ENCODE data around the gene RAD51B. TPM values are rescaled to one million over a fixed set of nuclear protein-coding genes. Genes with fewer than 3 reads are reported as not detected.
A peak's percentile ranks its signal among the peaks of the same experiment; 100 is the strongest.

Gene RAD51B
- total and polyA plus RNA-seq, 2 of the 13 experiments (the other 11 are each of a cell fraction or from before 2014, with no cell fraction given): 7.0 to 9.5 TPM

DNA sequence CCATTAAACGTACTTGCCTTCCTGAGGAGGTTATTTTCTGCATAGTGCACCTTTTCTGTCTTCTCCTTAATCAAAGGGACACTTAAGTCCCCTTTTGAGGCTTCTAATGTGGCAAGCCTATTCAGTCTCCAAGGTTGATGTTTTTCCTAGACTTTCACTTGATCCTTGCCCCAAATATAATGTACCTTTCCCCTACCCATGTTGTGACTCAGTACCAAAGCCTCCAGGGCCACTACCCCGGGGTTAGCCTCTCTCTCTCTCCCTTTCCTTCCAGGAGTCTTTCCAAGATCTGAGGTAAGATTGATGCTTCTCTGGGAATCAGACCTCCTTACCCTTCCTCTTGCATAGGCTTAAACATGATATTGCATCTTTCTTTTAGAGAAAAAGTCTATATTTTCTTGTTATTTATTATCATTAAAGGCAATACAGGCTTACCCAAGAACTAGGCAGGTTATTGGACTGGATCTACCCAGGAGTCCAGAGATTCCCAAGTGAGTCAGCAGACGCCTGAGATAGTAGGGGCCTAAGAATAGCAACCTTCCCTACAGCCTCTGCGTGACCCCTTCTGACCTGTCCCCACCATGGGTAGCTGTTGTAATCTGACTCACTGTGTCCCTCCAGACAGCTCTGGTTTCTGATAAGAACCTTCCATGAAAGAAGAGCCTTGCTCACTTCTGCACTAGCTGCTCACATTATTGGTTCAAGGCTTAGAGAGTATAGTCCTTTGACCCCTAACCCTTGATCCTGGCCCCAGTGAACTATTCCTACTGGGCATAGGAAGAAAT lies 800.4 kb downstream of the RAD51B start (continued):
- TF ChIP-seq KDM2A (CRISPR knock-in tag; IDR thresholded peaks at IDR 0.05; ENCODE audit: borderline replicate concordance, low read depth): no peak
- no peak for TF ChIP-seq ZBTB49 (CRISPR knock-in tag; IDR thresholded peaks at IDR 0.05; ENCODE audit: borderline replicate concordance)
- TF ChIP-seq ZBTB42 (CRISPR knock-in tag; IDR thresholded peaks at IDR 0.05): no peak
- TF ChIP-seq MEIS2 (CRISPR knock-in tag; IDR thresholded peaks at IDR 0.05): no peak
- TF ChIP-seq ZIK1 (CRISPR knock-in tag; IDR thresholded peaks at IDR 0.05; ENCODE audit: borderline replicate concordance, low read depth): no peak
- TF ChIP-seq HDAC6 (IDR thresholded peaks at IDR 0.05; ENCODE audit: low read depth, low read length): no peak
- TF ChIP-seq, protein P1, sequence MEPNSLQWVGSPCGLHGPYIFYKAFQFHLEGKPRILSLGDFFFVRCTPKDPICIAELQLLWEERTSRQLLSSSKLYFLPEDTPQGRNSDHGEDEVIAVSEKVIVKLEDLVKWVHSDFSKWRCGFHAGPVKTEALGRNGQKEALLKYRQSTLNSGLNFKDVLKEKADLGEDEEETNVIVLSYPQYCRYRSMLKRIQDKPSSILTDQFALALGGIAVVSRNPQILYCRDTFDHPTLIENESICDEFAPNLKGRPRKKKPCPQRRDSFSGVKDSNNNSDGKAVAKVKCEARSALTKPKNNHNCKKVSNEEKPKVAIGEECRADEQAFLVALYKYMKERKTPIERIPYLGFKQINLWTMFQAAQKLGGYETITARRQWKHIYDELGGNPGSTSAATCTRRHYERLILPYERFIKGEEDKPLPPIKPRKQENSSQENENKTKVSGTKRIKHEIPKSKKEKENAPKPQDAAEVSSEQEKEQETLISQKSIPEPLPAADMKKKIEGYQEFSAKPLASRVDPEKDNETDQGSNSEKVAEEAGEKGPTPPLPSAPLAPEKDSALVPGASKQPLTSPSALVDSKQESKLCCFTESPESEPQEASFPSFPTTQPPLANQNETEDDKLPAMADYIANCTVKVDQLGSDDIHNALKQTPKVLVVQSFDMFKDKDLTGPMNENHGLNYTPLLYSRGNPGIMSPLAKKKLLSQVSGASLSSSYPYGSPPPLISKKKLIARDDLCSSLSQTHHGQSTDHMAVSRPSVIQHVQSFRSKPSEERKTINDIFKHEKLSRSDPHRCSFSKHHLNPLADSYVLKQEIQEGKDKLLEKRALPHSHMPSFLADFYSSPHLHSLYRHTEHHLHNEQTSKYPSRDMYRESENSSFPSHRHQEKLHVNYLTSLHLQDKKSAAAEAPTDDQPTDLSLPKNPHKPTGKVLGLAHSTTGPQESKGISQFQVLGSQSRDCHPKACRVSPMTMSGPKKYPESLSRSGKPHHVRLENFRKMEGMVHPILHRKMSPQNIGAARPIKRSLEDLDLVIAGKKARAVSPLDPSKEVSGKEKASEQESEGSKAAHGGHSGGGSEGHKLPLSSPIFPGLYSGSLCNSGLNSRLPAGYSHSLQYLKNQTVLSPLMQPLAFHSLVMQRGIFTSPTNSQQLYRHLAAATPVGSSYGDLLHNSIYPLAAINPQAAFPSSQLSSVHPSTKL (CRISPR knock-in tag; IDR thresholded peaks at IDR 0.05): peak; percentile 73
- TF ChIP-seq DMTF1 (CRISPR knock-in tag; IDR thresholded peaks at IDR 0.05): no peak
- no peak for TF ChIP-seq ZNF589 (CRISPR knock-in tag; conservative IDR thresholded peaks at IDR 0.05)
- no peak for TF ChIP-seq ZNF383 (CRISPR knock-in tag; IDR thresholded peaks at IDR 0.05; ENCODE audit: borderline replicate concordance)
- TF ChIP-seq FOXM1 (CRISPR knock-in tag; IDR thresholded peaks at IDR 0.05): no peak
- TF ChIP-seq POGZ (CRISPR knock-in tag; IDR thresholded peaks at IDR 0.05): peak; percentile 45; the same call in 1 of the 2 replicates
- TF ChIP-seq MAF1 (CRISPR knock-in tag; IDR thresholded peaks at IDR 0.05; ENCODE audit: borderline replicate concordance): no peak
- no peak for TF ChIP-seq TMF1 (CRISPR knock-in tag; IDR thresholded peaks at IDR 0.05; ENCODE audit: low read depth)
- TF ChIP-seq ZNF652 (CRISPR knock-in tag; IDR thresholded peaks at IDR 0.05; ENCODE audit: borderline replicate concordance, low read depth): no peak
- TF ChIP-seq NCOR1 (IDR thresholded peaks at IDR 0.05; ENCODE audit: borderline replicate concordance, low read length): no peak
- TF ChIP-seq ZNF644 (CRISPR knock-in tag; IDR thresholded peaks at IDR 0.05; ENCODE audit: low read depth): 0 out of 2 replicates have a peak, but pooled peaks have one; percentile 17
- no peak for TF ChIP-seq HOXA5 (CRISPR knock-in tag; IDR thresholded peaks at IDR 0.05)
- TF ChIP-seq ZNF550 (CRISPR knock-in tag; IDR thresholded peaks at IDR 0.05; ENCODE audit: borderline replicate concordance): no peak
- TF ChIP-seq POLR2G (IDR thresholded peaks at IDR 0.05; ENCODE audit: low read depth, low read length): no peak
- TF ChIP-seq ZNF20 (CRISPR knock-in tag; IDR thresholded peaks at IDR 0.05): no peak
- TF ChIP-seq EHMT2 (IDR thresholded peaks at IDR 0.05; ENCODE audit: borderline replicate concordance, low read depth, low read length): no peak

All from HepG2 (cell line).